Neural progenitor cell (in vitro differentiated cells): Measurements from ENCODE around the gene MT1M.

Experiments used
- CTCF ChIP-seq: fragments of 200-600 bp; sonication (generic); IDR thresholded peaks from 2 replicates; pipeline ENCODE4 v1.5.1; 2017; ENCODE audit warnings: antibody characterized with exemption, mild to moderate bottlenecking
- EZH2 ChIP-seq: fragments of 200-600 bp; sonication (generic); IDR thresholded peaks from 2 replicates; pipeline ENCODE4 v1.6.1; 2017; ENCODE audit warnings: antibody characterized with exemption, mild to moderate bottlenecking, moderate library complexity

- TF ChIP-seq CTCF (peak; percentile 43), EZH2 (no peak)
Measured at GRCh38 chr16:56603589-56603988, 28.9 kb upstream of the MT1M start.
